OCI-LY7 (cell line): ENCODE measurements around the gene AXIN2. TPM values are rescaled to one million over a fixed set of nuclear protein-coding genes. Genes with fewer than 3 reads are reported as not detected.
"Not testable (repeated sequence)": the region's sequence is repeated elsewhere in the genome, so short reads cannot be mapped to it uniquely, and the experiment has no call there.

Experiments used
- BruUV-seq: library from RNA; stranded (reverse); fragments of 400-500 nt; replicated peaks from 2 replicates; lab custom pipeline; 2021; lab: Mats Ljungman, UMichigan
- CTCF ChIA-PET: fragments of 300-600 bp; sonication (Branson Sonifier 250); formaldehyde crosslinking; loops from one replicate; lab custom pipeline; 2022; ENCODE audit warnings: antibody characterized with exemption; ENCODE audit not compliant: unreplicated experiment; lab: Charles Lee
- POLR2A ChIA-PET: fragments of 300-600 bp; sonication (Branson Sonifier 250); formaldehyde crosslinking; loops from one replicate; lab custom pipeline; 2022; ENCODE audit warnings: antibody characterized with exemption; lab: Charles Lee
- DNase-seq: peaks from one replicate; pipeline ENCODE4 v3.0.0-alpha.2; 2015; ENCODE audit warnings: low spot score
- H2AFZ ChIP-seq: fragments of 200-600 bp; sonication (generic), shearing (Covaris generic); 2 replicates; pipeline ENCODE4 v1.6.1; 2014; ENCODE audit warnings: mild to moderate bottlenecking, antibody characterized with exemption, low read length, moderate library complexity
- H3K27ac ChIP-seq: fragments of 200-600 bp; sonication (generic); 2 replicates; pipeline ENCODE4 v1.5.1; 2014; ENCODE audit warnings: mixed run types, low read depth, mild to moderate bottlenecking, moderate library complexity, low read length, inconsistent platforms; ENCODE audit not compliant: poor library complexity, severe bottlenecking
- H3K36me3 ChIP-seq: fragments of 200-600 bp; sonication (generic); 2 replicates; pipeline ENCODE4 v1.6.1; 2014; ENCODE audit warnings: mild to moderate bottlenecking, antibody characterized with exemption, low read length, moderate library complexity, mixed read lengths; ENCODE audit not compliant: insufficient read depth
- H3K4me1 ChIP-seq: fragments of 200-600 bp; sonication (generic); 2 replicates; pipeline ENCODE4 v1.5.1; 2014; ENCODE audit warnings: mild to moderate bottlenecking, low read length; ENCODE audit not compliant: insufficient read depth, poor library complexity, severe bottlenecking
- H3K4me2 ChIP-seq: fragments of 200-600 bp; sonication (generic); 2 replicates; pipeline ENCODE4 v1.6.1; 2014; ENCODE audit warnings: mild to moderate bottlenecking, low read length
- H3K4me3 ChIP-seq: fragments of 200-600 bp; sonication (generic); 2 replicates; pipeline ENCODE4 v1.5.1; 2014; ENCODE audit warnings: mild to moderate bottlenecking, low read depth, low read length; ENCODE audit not compliant: poor library complexity, severe bottlenecking
- H3K79me2 ChIP-seq: fragments of 200-600 bp; sonication (generic); 2 replicates; pipeline ENCODE4 v1.6.1; 2016; ENCODE audit warnings: low read depth, mild to moderate bottlenecking, low read length, moderate library complexity, mixed read lengths; ENCODE audit not compliant: insufficient read depth
- H3K9me2 ChIP-seq: fragments of 200-600 bp; sonication (generic); 2 replicates; pipeline ENCODE4 v1.6.1; 2016; ENCODE audit warnings: mild to moderate bottlenecking, low read length, mixed read lengths; ENCODE audit not compliant: insufficient read depth
- H3K9me3 ChIP-seq: fragments of 200-600 bp; sonication (generic); 2 replicates; pipeline ENCODE4 v1.6.1; 2014; ENCODE audit warnings: mild to moderate bottlenecking, mixed run types, low read length, mixed read lengths
- H4K20me1 ChIP-seq: fragments of 200-600 bp; sonication (generic); 2 replicates; pipeline ENCODE4 v1.6.1; 2014; ENCODE audit warnings: mild to moderate bottlenecking, antibody characterized with exemption, low read length, moderate library complexity, mixed read lengths; ENCODE audit not compliant: insufficient read depth
- EZH2phosphoT487 ChIP-seq: fragments of 200-600 bp; sonication (generic); IDR thresholded peaks from 2 replicates; pipeline ENCODE4 v1.6.1; 2018; ENCODE audit warnings: low read depth, borderline replicate concordance, mild to moderate bottlenecking, mixed run types, antibody characterized with exemption, low read length, moderate library complexity, mixed read lengths
- intact Hi-C: fragments of 100-400 bp; cut with micrococcal nuclease; formaldehyde crosslinking; loops from one replicate; pipeline ENCODE4 v1.10.0; 2022; ENCODE audit not compliant: unreplicated experiment
- total RNA-seq, 2 experiments: library from RNA; depleted of rRNA in 1 of 2; stranded (reverse); fragments of >200 nt in 1 of 2; shearing (Covaris generic) in 1 of 2; gene quantifications; 2 replicates each; pipeline ENCODE4 v1.2.3, GENCODE V29; 2014 to 2022
- TF ChIP-seq, protein P1 (sequence below): fragments of 200-600 bp; sonication (generic); conservative IDR thresholded peaks from 2 replicates; pipeline ENCODE4 v1.5.1; 2014; ENCODE audit warnings: mild to moderate bottlenecking, antibody characterized with exemption, low read length, moderate library complexity, mixed read lengths

The AXIN2 gene
- total RNA-seq, 2 experiments from 2014 or later, result 8.5 TPM

DNA sequence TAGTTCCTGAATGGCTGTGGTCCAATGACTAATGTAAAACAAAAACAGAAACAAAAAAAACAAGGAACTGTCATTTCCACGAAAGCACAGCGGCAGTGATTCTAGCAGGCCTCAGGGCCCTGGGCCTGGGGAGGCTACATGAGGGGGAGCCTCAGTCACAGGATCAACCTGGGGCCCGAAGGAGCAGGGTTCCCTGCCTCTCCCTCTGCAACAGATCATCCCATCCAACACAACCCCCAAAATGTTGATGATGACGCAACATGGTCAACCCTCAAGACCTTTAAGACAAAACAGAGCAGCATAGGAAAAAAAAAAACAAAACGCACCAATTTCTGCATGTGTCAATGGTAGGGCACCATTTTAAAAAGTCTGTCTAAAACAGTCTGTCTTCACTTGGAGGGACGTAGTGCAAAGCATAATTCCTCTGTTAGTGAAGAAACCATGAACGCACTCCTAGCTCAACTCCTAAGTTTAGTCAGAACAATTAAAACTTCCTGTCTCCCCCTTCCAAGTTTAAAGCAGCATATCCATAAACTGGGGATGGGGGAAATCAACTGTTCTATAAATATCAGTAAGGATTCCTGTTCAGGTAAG, 32.3 kb downstream of the AXIN2 start:
- Histone ChIP-seq H3K27ac (no peak overlapping the region), H3K9me2 (no peaks in the 10 kb centered on the region), H3K4me2 (no peak overlapping the region), H3K79me2 (no peaks in the 10 kb centered on the region), H2AFZ (no peak overlapping the region), H3K4me3 (no peak overlapping the region), H3K9me3 (no peaks in the 10 kb centered on the region), H4K20me1 (no peaks in the 10 kb centered on the region), H3K4me1 (no peaks in the 10 kb centered on the region), H3K36me3 (peaks cover 10% of the 10 kb centered on the region; the same call in 1 of the 2 replicates)
- intact Hi-C loops, result no loop called here
- TF ChIP-seq EZH2phosphoT487, result no peak
- TF ChIP-seq, protein P1, sequence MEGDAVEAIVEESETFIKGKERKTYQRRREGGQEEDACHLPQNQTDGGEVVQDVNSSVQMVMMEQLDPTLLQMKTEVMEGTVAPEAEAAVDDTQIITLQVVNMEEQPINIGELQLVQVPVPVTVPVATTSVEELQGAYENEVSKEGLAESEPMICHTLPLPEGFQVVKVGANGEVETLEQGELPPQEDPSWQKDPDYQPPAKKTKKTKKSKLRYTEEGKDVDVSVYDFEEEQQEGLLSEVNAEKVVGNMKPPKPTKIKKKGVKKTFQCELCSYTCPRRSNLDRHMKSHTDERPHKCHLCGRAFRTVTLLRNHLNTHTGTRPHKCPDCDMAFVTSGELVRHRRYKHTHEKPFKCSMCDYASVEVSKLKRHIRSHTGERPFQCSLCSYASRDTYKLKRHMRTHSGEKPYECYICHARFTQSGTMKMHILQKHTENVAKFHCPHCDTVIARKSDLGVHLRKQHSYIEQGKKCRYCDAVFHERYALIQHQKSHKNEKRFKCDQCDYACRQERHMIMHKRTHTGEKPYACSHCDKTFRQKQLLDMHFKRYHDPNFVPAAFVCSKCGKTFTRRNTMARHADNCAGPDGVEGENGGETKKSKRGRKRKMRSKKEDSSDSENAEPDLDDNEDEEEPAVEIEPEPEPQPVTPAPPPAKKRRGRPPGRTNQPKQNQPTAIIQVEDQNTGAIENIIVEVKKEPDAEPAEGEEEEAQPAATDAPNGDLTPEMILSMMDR, result no peak
- CTCF ChIA-PET, result no interaction called here
- POLR2A ChIA-PET, result no interaction called here
- BruUV-seq, result no TSS peak
- DNase-seq, result no peak

DNA sequence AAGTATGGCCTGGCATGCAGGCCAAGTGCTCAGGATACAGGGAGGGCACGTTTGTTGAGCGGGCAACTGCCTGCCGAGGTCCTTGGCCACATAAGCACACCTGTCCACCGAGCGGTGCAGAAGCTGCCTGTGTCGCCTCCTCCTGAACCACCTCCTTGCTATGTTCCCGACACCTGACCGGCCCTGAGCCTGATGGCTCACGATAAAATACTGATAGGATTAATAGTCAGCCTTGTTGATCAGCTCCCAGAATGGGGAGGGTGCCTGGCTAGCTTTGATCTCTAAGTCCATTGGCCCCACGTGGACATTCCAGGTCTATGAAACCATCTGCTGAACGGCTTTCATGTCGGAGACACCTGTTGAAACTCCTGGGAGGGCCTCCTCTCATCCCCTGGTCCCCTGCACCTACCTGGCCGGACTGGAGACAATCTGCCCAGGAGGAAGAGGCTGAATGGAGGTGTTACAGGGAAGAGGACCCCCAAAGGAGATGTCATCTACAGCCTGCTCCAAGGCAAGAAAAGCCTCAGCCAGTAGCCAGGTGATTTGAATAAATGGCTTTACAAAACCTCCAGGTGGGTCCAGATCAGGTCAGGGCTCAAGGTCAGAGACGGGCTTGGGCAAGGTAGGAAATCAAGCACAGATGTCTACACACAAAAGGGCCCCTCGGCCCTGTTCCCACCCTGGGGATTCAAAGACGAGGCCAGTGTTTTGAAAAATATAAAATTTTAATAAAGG, 33.4 kb downstream of the AXIN2 start:
- BruUV-seq, result no TSS peak
- Histone ChIP-seq H3K27ac (no peak overlapping the region), H4K20me1 (no peaks in the 10 kb centered on the region), H3K36me3 (peaks cover 6% of the 10 kb centered on the region; the same call in 1 of the 2 replicates), H2AFZ (no peak overlapping the region), H3K9me3 (no peaks in the 10 kb centered on the region), H3K4me1 (no peaks in the 10 kb centered on the region), H3K79me2 (no peaks in the 10 kb centered on the region), H3K4me2 (no peak overlapping the region), H3K9me2 (no peaks in the 10 kb centered on the region), H3K4me3 (no peak overlapping the region)
- no peak for DNase-seq
- intact Hi-C loops, result no loop called here
- ChIA-PET POLR2A (no interaction called here), CTCF (no interaction called here)
- TF ChIP-seq, protein P1, result no peak
- TF ChIP-seq EZH2phosphoT487, result no peak

DNA sequence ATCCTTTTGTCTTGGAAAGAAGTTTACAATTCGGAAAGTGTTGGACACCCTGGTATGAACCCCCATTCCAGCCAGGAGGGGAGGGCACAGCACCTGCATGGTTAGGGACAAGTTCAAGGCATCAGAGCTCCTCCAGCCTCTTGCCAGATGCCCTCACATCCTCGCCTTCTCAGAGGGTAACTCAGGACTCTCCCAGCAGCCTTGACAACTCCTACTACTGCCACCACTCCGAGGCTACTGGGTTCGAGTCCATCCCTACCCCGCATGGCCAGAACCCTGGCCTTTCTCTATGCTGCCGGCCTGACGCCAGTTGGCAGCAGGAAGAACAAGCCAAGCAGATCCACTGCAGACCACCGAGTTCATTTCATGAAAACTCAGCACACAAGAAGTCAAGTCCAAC, 34.1 kb downstream of the AXIN2 start:
- no peak for DNase-seq
- Histone ChIP-seq H3K79me2 (no peaks in the 10 kb centered on the region), H3K36me3 (peaks cover 6% of the 10 kb centered on the region; the same call in 1 of the 2 replicates), H3K4me3 (no peak overlapping the region), H3K27ac (no peak overlapping the region), H2AFZ (no peak overlapping the region), H4K20me1 (no peaks in the 10 kb centered on the region), H3K4me1 (no peaks in the 10 kb centered on the region), H3K4me2 (no peak overlapping the region), H3K9me2 (no peaks in the 10 kb centered on the region), H3K9me3 (no peaks in the 10 kb centered on the region)
- TF ChIP-seq EZH2phosphoT487, result no peak
- TF ChIP-seq, protein P1, result no peak
- no TSS peak for BruUV-seq
- CTCF ChIA-PET, result no interaction called here
- intact Hi-C loops, result no loop called here
- POLR2A ChIA-PET, result no interaction called here

DNA sequence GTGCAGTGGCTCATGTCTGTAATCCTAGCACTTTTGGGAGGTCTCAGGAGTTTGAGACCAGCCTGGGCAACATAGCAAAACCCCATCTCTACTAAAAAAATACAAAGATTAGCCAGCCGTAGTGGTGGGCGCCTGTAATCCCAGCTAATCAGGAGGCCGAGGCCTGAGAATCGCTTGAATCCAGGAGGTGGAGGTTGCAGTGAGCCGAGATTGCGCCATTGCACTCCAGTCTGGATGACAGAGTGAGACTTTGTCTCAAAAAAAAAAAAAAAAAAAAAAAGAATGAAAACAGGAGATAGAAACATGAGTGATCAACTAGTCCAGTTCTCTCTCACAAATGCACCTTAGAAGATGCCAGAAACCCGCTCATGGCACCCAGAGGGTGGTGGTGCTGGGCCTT, 34.6 kb downstream of the AXIN2 start:
- H3K27ac ChIP-seq, H2AFZ ChIP-seq, H3K9me2 ChIP-seq, H3K36me3 ChIP-seq, CTCF ChIA-PET, H3K79me2 ChIP-seq, H3K4me1 ChIP-seq, POLR2A ChIA-PET, DNase-seq, H4K20me1 ChIP-seq, H3K4me3 ChIP-seq, intact Hi-C loops, H3K4me2 ChIP-seq, BruUV-seq, H3K9me3 ChIP-seq: not testable (repeated sequence)
